BLaER1 (cell line): Measurements from ENCODE around the gene INSIG1.

ENCODE experiments used
- H3K27ac ChIP-seq: shearing (Covaris generic); formaldehyde crosslinking; 2 replicates; pipeline ENCODE4 v1.8.1; 2022
- H3K27me3 ChIP-seq: shearing (Covaris generic); formaldehyde crosslinking; 2 replicates; pipeline ENCODE4 v1.8.1; 2022
- H3K36me3 ChIP-seq: shearing (Covaris generic); formaldehyde crosslinking; 2 replicates; pipeline ENCODE4 v1.8.1; 2022
- H3K4me1 ChIP-seq: shearing (Covaris generic); formaldehyde crosslinking; 2 replicates; pipeline ENCODE4 v1.8.1; 2022
- H3K4me2 ChIP-seq: shearing (Covaris generic); formaldehyde crosslinking; 2 replicates; pipeline ENCODE4 v1.8.1; 2022
- H3K4me3 ChIP-seq: shearing (Covaris generic); formaldehyde crosslinking; 2 replicates; pipeline ENCODE4 v1.8.1; 2022
- H3K9ac ChIP-seq: shearing (Covaris generic); formaldehyde crosslinking; 2 replicates; pipeline ENCODE4 v1.8.1; 2022
- H3K9me3 ChIP-seq: shearing (Covaris generic); formaldehyde crosslinking; 2 replicates; pipeline ENCODE4 v1.8.1; 2022
- H4K20me1 ChIP-seq: shearing (Covaris generic); formaldehyde crosslinking; 2 replicates; pipeline ENCODE4 v1.8.1; 2022
- Cebpa-rat ChIP-seq: shearing (Covaris generic); IDR thresholded peaks from 2 replicates; pipeline ENCODE4 v1.8.1; 2022

INSIG1 gene

DNA sequence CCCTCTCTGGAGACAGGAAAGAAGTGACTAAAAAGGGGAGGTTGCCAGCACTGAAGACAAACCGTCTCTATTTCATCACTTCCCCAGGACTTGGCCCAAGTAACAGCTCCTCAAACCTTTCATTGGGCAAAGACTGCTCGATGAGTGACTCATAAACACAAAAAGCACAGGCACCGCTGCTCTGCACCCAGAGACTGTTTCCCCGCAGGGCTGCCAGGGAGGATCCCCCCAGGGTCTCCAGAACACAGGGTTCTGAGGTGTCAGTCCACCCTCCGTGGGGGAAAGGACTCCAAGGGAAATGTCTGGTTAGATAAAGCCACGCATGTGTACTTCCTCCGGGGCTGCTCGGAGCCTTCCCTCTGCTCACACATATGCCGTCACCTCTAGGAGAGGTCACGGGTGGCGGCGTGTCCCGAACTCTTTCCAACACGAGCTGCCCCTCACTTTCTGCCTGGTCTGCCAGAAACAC is 59.9 kb downstream of the INSIG1 start:
- Histone ChIP-seq H3K27ac (peak overlapping the region; percentile 98), H4K20me1 (peaks cover 10% of the 10 kb centered on the region; the same call in 1 of the 2 replicates), H3K9me3 (no peaks in the 10 kb centered on the region), H3K4me3 (peak overlapping the region; percentile 68), H3K27me3 (no peaks in the 10 kb centered on the region), H3K9ac (peak overlapping the region; percentile 89), H3K4me1 (peaks cover 82% of the 10 kb centered on the region), H3K4me2 (peak overlapping the region; percentile 99), H3K36me3 (peaks cover 18% of the 10 kb centered on the region; the same call in 1 of the 2 replicates)
- TF ChIP-seq Cebpa-rat, result no peak; the same call in 1 of the 2 replicates

DNA sequence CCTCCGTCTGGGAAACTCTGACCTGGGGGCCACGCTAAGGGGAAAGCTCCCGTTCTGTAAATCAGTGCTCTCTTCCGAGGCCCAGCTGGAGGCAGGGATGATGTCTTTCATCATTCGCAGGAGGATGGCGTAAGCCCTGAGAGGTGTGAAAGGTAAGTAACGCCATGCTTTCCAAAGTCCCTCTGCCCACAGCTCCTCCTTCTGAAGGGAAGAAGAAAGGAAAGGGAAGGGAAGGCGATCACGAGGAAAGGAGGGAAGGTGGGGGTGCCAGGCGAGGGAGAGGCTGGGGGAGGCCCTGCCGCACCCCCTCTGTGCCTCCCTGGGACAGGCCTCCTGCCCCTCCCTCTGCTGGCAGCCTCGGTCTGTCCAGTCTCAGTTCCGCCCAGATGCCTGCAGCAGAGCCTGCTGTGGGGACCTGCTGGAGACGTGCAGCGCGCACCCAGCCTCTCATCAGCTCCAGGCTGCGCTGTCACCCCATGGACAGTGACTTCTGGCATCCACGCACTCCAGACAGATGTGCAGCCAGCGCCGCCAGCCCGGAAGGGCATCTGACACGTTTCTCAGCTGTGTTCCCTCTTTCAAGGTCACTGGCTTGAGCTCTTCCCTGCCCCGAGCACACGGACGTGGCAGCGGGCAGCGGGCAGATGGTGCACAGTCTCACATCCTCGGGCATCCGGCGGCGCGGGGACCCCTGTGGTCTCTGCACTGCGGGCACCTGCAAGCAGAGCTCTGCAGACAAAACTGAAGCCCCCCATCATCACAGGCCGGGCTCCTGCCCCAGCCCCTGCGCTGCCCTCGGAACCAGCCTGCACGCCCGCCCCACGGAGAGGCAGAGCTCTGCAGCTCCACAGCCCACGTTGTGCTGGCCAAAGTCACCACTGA is 60.6 kb downstream of the INSIG1 start:
- Histone ChIP-seq H3K4me1 (peaks cover 89% of the 10 kb centered on the region), H3K4me3 (peak overlapping the region; percentile 68), H3K36me3 (peaks cover 18% of the 10 kb centered on the region; the same call in 1 of the 2 replicates), H3K27me3 (no peaks in the 10 kb centered on the region), H3K27ac (peak overlapping the region; percentile 98), H3K9ac (peak overlapping the region; percentile 89), H4K20me1 (peaks cover 10% of the 10 kb centered on the region; the same call in 1 of the 2 replicates), H3K4me2 (peak overlapping the region; percentile 99), H3K9me3 (no peaks in the 10 kb centered on the region)
- TF ChIP-seq Cebpa-rat, result no peak

DNA sequence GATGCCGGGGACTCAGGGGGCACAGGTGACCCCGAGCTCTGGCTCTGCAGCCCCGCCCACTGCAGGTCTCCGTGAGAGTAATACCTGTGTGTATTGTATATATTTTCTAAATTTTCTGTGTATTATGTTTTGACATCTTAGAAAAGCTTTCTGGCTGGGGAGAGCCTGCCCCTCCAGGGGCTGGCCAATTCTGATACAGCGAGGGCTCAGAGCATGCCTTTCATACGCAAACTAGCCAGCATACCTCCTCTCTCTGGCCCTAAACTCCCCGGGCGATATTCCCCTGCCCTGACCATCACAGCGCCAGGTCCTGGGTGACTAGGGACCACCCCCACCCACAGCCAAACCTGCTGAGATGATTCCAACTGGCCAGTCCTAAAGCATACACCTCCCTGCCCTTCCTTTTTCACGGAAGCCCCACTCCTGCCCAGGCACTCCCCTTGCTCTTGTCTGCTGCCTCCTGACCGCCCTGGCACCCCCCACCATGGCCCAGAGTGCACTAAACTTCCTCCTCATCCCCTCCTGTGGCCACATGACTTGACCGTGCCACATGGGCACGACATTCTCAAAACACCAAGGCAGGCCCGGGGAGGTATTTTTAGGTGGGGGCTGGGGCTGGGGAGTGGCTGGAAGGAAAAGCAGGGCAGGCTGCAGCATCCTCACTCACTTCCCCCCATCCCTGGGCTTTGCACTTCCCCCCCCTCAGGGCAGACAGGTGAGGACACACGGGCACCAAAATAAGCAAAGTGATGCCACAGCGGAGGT is 61.5 kb downstream of the INSIG1 start:
- Histone ChIP-seq H3K4me2 (peak overlapping the region; percentile 99), H3K27me3 (no peaks in the 10 kb centered on the region), H3K4me3 (peak overlapping the region; percentile 68), H3K36me3 (peaks cover 18% of the 10 kb centered on the region; the same call in 1 of the 2 replicates), H3K4me1 (peaks cover 95% of the 10 kb centered on the region), H4K20me1 (peaks cover 8% of the 10 kb centered on the region; the same call in 1 of the 2 replicates), H3K9me3 (no peaks in the 10 kb centered on the region), H3K27ac (peak overlapping the region; percentile 98), H3K9ac (peak overlapping the region; percentile 89)
- TF ChIP-seq Cebpa-rat, result no peak
